Activated naive CD8-positive, alpha-beta T cell treated with anti-CD3 and anti-CD28 coated beads for 36 hours (primary cell): ENCODE data around the gene C15orf62. TPM values are rescaled to one million over a fixed set of nuclear protein-coding genes. Genes with fewer than 3 reads are reported as not detected.

Experiments used
- DNase-seq: peaks from one replicate; pipeline ENCODE4 v3.0.0; 2021
- H3K27ac Mint-ChIP-seq: one replicate; pipeline ENCODE4 v1.8.0; 2022; ENCODE audit warnings: mild to moderate bottlenecking, moderate library complexity, mixed read lengths
- H3K27me3 Mint-ChIP-seq: one replicate; pipeline ENCODE4 v1.8.0; 2022; ENCODE audit warnings: mild to moderate bottlenecking, mixed read lengths
- H3K36me3 Mint-ChIP-seq: one replicate; pipeline ENCODE4 v1.8.0; 2021; ENCODE audit warnings: mild to moderate bottlenecking, mixed read lengths
- H3K4me1 Mint-ChIP-seq: one replicate; pipeline ENCODE4 v1.8.0; 2021; ENCODE audit warnings: mixed read lengths
- H3K4me3 Mint-ChIP-seq: one replicate; pipeline ENCODE4 v1.8.0; 2022; ENCODE audit warnings: mild to moderate bottlenecking, moderate library complexity, mixed read lengths
- H3K9me3 Mint-ChIP-seq: one replicate; pipeline ENCODE4 v1.8.0; 2022; ENCODE audit warnings: mixed read lengths
- total RNA-seq, 2 experiments: library from RNA; stranded (reverse); gene quantifications; one replicate each; pipeline ENCODE4 v1.2.3, GENCODE V29; 2021

The C15orf62 gene
- total RNA-seq, 2 experiments from 2014 or later, result 0.43 to 0.50 TPM

GRCh38 chr15:40747685-40748631 is 21.8 kb upstream of the C15orf62 start:
- Mint-ChIP-seq H3K27me3 (no peaks in the 10 kb centered on the region), H3K4me1 (peaks cover 33% of the 10 kb centered on the region), H3K36me3 (peaks cover 21% of the 10 kb centered on the region), H3K9me3 (no peaks in the 10 kb centered on the region), H3K27ac (no peak overlapping the region), H3K4me3 (no peak overlapping the region)
- no peak for DNase-seq

GRCh38 chr15:40749151-40749630 is 20.6 kb upstream of the C15orf62 start:
- no peak overlapping the region for H3K4me3 Mint-ChIP-seq
- H3K27me3 Mint-ChIP-seq, result no peaks in the 10 kb centered on the region
- DNase-seq, result no peak
- H3K36me3 Mint-ChIP-seq, result peaks cover 25% of the 10 kb centered on the region
- no peaks in the 10 kb centered on the region for H3K9me3 Mint-ChIP-seq
- no peak overlapping the region for H3K27ac Mint-ChIP-seq
- peaks cover 33% of the 10 kb centered on the region for H3K4me1 Mint-ChIP-seq

- H3K36me3 Mint-ChIP-seq, result peaks cover 16% of the 10 kb centered on the region
- peaks cover 32% of the 10 kb centered on the region for H3K4me1 Mint-ChIP-seq
- DNase-seq, result no peak
- H3K4me3 Mint-ChIP-seq, result no peak overlapping the region
- H3K27ac Mint-ChIP-seq, result no peak overlapping the region
- no peaks in the 10 kb centered on the region for H3K9me3 Mint-ChIP-seq
- H3K27me3 Mint-ChIP-seq, result no peaks in the 10 kb centered on the region
Observed at GRCh38 chr15:40750885-40751284, 18.9 kb upstream of the C15orf62 start.

- H3K4me3 Mint-ChIP-seq, result no peak overlapping the region
- H3K4me1 Mint-ChIP-seq, result peaks cover 32% of the 10 kb centered on the region
- DNase-seq, result no peak
- no peak overlapping the region for H3K27ac Mint-ChIP-seq
- H3K36me3 Mint-ChIP-seq, result peaks cover 16% of the 10 kb centered on the region
- no peaks in the 10 kb centered on the region for H3K9me3 Mint-ChIP-seq
- H3K27me3 Mint-ChIP-seq, result no peaks in the 10 kb centered on the region
Observed at GRCh38 chr15:40751745-40752144, 18.0 kb upstream of the C15orf62 start.

DNA sequence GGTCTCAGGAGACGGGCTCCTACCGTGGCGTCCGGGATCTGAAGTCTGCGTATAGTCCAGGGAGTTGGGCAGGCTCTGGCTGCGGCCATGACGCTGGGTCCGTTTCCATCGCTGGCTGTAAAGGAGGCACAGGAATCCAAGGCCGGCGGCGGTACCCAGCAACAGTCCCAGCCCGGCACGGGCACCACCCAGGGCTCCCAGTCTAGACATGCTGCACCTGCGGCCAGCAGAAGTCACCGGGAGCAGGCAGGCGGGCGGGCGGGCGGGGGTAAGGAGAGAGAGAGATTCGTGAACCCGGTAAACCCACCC is 15.3 kb upstream of the C15orf62 start:
- Mint-ChIP-seq H3K36me3 (peaks cover 16% of the 10 kb centered on the region), H3K4me1 (peaks cover 28% of the 10 kb centered on the region), H3K4me3 (peak overlapping the region; percentile 91), H3K27ac (peak overlapping the region; percentile 98), H3K9me3 (no peaks in the 10 kb centered on the region), H3K27me3 (no peaks in the 10 kb centered on the region)
- no peak for DNase-seq

- peaks cover 28% of the 10 kb centered on the region for H3K4me1 Mint-ChIP-seq
- no peaks in the 10 kb centered on the region for H3K27me3 Mint-ChIP-seq
- H3K9me3 Mint-ChIP-seq, result no peaks in the 10 kb centered on the region
- peak within 1 kb of the TSS; percentile 91 for H3K4me3 Mint-ChIP-seq
- DNase-seq, result peak; percentile 96
- H3K36me3 Mint-ChIP-seq, result peaks cover 16% of the 10 kb centered on the region
- H3K27ac Mint-ChIP-seq, result peak within 1 kb of the TSS; percentile 98
Observed at GRCh38 chr15:40754883-40755811, 14.6 kb upstream of the C15orf62 start, which contains the start of gene RMDN3. TSS of gene RMDN3 (minus strand) at chr15:40755254. CDS start at chr15:40754783, 471 bp downstream.

GRCh38 chr15:40755812-40756208 is 14.0 kb upstream of the C15orf62 start:
- no peaks in the 10 kb centered on the region for H3K9me3 Mint-ChIP-seq
- H3K36me3 Mint-ChIP-seq, result peaks cover 15% of the 10 kb centered on the region
- H3K27me3 Mint-ChIP-seq, result no peaks in the 10 kb centered on the region
- H3K4me1 Mint-ChIP-seq, result peaks cover 28% of the 10 kb centered on the region
- no peak for DNase-seq
- H3K4me3 Mint-ChIP-seq, result peak overlapping the region; percentile 91
- H3K27ac Mint-ChIP-seq, result peak overlapping the region; percentile 98

DNA sequence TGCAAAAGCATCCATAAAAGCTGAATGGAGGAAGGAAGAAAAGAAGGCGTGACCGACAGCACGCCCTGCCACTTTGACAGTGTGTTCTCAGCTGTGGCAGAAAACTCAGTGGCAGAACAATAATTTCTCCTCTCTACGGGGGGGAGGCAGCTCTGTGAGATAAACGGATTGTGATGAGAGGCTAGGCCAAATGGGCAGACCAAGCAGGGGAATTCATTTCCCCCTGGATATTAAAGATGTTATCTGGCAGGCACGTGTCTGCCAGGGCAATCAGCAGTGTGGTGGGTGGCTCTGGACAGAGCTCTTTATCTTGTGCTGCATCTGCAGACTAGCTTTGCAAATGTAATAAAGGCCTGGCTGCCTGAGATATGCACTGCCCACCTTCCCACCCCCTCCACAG is 12.8 kb upstream of the C15orf62 start:
- H3K4me3 Mint-ChIP-seq, result no peak overlapping the region

GRCh38 chr15:40759961-40760360 is 9.8 kb upstream of the C15orf62 start:
- Mint-ChIP-seq H3K4me3 (no peak overlapping the region), H3K27ac (no peak overlapping the region), H3K27me3 (no peaks in the 10 kb centered on the region), H3K4me1 (peaks cover 23% of the 10 kb centered on the region), H3K9me3 (no peaks in the 10 kb centered on the region), H3K36me3 (peaks cover under 1% of the 10 kb centered on the region)
- no peak for DNase-seq

More for the DNA sequence above, 12.8 kb upstream of the C15orf62 start:
- Mint-ChIP-seq H3K36me3 (peaks cover 12% of the 10 kb centered on the region), H3K4me1 (peaks cover 26% of the 10 kb centered on the region), H3K9me3 (no peaks in the 10 kb centered on the region), H3K27me3 (no peaks in the 10 kb centered on the region), H3K27ac (no peak overlapping the region)
- DNase-seq, result no peak

GRCh38 chr15:40762919-40763800 is 6.6 kb upstream of the C15orf62 start:
- Mint-ChIP-seq H3K36me3 (peaks cover 5% of the 10 kb centered on the region), H3K27ac (peak overlapping the region; percentile 75), H3K27me3 (no peaks in the 10 kb centered on the region), H3K4me1 (peaks cover 32% of the 10 kb centered on the region), H3K9me3 (no peaks in the 10 kb centered on the region), H3K4me3 (peak overlapping the region; percentile 72)
- DNase-seq, result peak; percentile 61

DNA sequence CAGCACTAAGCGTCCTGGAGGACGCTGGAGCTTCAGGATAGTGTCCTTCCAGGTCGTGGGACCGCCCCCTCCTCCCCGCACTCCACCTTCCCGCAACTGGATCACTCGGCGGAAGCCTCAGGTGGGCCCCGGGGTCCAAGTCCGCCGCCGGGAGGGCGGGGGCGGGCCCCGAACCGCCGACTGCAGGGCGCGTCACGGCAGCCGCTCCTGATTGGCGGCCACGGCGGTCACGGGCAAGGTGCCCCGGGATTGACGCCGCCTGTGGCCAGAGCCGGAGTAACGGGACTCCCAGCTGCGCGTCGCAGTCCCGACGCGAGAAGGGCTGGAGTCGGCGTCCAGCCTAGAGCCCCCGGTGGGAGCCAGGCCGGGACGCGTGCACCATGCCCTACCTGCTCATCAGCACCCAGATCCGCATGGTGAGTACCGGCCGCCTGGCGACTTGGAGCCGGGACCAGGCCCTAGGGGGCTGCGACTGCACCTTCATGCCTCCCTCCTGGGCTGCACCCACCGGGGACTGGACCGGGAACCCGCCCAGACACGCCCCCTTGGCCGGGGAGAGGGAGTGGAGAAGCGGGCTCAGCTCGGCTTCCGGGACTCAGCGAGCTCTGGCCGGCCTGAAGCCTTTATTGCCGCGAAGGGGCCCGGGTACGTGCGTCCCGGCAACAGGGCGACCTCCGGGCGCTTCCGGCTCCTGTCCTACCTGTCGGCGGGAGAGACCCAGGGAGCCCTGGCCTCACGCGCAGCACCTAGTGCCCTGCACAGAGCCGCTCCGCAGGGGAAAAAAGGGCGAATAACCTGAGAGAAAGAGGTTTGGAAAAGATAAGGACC is 5.8 kb upstream of the C15orf62 start, which contains the start of gene GCHFR:
Gene GCHFR, plus strand, starts transcription at position 268 of the 828 bp plus-strand sequence. Its CDS starts 113 bp downstream, at position 381.
- Mint-ChIP-seq H3K4me1 (peaks cover 39% of the 10 kb centered on the region), H3K27me3 (no peaks in the 10 kb centered on the region), H3K27ac (peak within 1 kb of the TSS; percentile 75), H3K4me3 (peak within 1 kb of the TSS; percentile 72), H3K9me3 (no peaks in the 10 kb centered on the region), H3K36me3 (peaks cover 5% of the 10 kb centered on the region)
- peak; percentile 80 for DNase-seq

DNA sequence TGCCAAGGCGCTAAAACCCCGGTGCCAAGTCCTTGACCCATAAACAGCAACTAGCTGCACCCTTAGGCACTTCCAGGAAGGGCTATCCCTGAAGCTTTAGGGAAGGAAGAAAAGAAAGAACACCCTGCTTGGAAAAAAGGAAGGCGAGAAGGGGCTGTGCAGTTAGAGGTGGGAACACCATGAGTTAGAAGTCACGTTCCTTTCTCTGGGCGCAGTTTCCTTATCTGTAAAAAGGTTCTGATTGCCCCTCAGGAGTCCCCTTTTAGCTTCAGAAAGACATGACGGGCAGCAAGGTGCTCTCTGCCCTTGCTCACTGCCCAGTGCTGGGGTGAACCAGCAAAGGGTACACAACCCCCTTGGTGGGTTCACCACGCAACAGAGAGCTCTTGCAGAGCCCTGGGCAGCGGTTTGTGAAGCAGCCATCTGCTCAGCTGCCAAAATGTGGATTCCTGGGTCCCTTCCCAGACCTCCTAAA is 5.1 kb upstream of the C15orf62 start:
- H3K9me3 Mint-ChIP-seq, result no peaks in the 10 kb centered on the region
- peak overlapping the region; percentile 72 for H3K4me3 Mint-ChIP-seq
- peaks cover 5% of the 10 kb centered on the region for H3K36me3 Mint-ChIP-seq
- H3K27ac Mint-ChIP-seq, result peak overlapping the region; percentile 56
- no peak for DNase-seq
- peaks cover 45% of the 10 kb centered on the region for H3K4me1 Mint-ChIP-seq
- H3K27me3 Mint-ChIP-seq, result no peaks in the 10 kb centered on the region

DNA sequence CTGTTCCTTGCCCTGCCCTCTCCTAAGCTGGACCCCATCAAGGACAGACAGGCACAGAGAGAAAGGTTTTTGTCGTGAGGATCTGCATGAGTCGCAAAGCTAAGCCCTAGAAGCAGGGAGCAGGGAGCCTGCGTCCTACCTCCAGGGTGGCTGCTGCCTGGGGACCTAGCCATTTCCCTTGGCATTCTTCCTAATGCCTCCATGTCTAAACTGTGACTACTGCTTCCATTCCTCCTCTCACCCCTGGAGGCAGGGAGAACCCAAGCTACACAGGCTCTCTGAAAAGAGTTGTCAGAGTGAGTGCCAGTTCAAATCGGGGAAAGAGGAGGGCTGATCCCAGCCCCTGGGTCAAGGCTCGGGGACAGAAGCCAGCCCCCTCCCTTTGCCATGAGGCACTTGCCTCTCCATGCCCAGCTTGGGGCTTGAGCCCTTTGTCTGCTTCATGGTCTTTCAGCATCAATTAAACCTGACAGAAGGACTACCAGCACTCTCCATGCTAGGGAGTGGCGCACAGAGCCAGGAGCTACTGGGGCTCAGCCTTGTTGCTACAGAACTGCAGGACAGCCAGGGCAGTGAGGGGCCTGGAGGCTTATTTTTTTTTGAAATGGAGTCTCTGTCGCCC is 3.5 kb upstream of the C15orf62 start:
- peaks cover 5% of the 10 kb centered on the region for H3K36me3 Mint-ChIP-seq
- no peak for DNase-seq
- no peaks in the 10 kb centered on the region for H3K9me3 Mint-ChIP-seq
- peaks cover 55% of the 10 kb centered on the region for H3K4me1 Mint-ChIP-seq
- no peaks in the 10 kb centered on the region for H3K27me3 Mint-ChIP-seq
- peak overlapping the region; percentile 38 for H3K27ac Mint-ChIP-seq
- H3K4me3 Mint-ChIP-seq, result peak overlapping the region; percentile 18
